Body of pancreas (tissue), 4 donors: ENCODE results near the gene VPS45.

Experiments used
- CTCF ChIP-seq, 7 experiments: fragments of 450-650 bp in 4 of 7; fragments of 200-600 bp in 3 of 7; sonication (generic) in 3 of 7; IDR thresholded peaks; one replicate each; pipeline ENCODE4 v1.5.1; 2016 to 2019; ENCODE audit warnings: antibody characterized with exemption in 7 of 7
- POLR2A ChIP-seq, 3 donors: fragments of 450-650 bp; IDR thresholded peaks; one replicate each; pipeline ENCODE4 v1.6.1; 2016; ENCODE audit warnings: antibody characterized with exemption in 3 of 3, mild to moderate bottlenecking in 2 of 3

GRCh38 chr1:150024156-150024555, 43.4 kb upstream of the VPS45 start:
- TF ChIP-seq CTCF (IDR thresholded peaks at IDR 0.05): no peak
- no peak for TF ChIP-seq POLR2A (IDR thresholded peaks at IDR 0.05)
